ENCODE data around the gene UVRAG. TPM values are rescaled to one million over a fixed set of nuclear protein-coding genes. Genes with fewer than 3 reads are reported as not detected.

The UVRAG gene
- total and polyA plus RNA-seq, 10 donors = 13.8 to 80.8 (median 42.9) TPM

- Histone ChIP-seq H3K36me3 (peaks cover 0 to 32% (median 7%) of the 10 kb centered on the region in 6 donors), H3K27me3 (replicated peaks in 1 of 7) (no peaks in the 10 kb centered on the region), H3K27ac (no peak overlapping the region), H3K4me3 (no peak overlapping the region), H3K4me1 (peaks cover 0 to 25% (median 6%) of the 10 kb centered on the region in 6 donors), H3K9me3 (no peaks in the 10 kb centered on the region)
- intact Hi-C loops (cut with DNase I; ENCODE audit: low total_unique reads) = no loop called here
- TF ChIP-seq POLR2AphosphoS5 (IDR thresholded peaks at IDR 0.05) = no peak
- no peak for TF ChIP-seq POLR2A (IDR thresholded peaks at IDR 0.05)
- no peak for TF ChIP-seq CTCF (IDR thresholded peaks at IDR 0.05 in 8 of 11, conservative IDR thresholded peaks at IDR 0.05 in 3 of 11)
- no peak for DNase-seq
- 91 to 96% (median 95%) methylated on average over 1 of the region's 1 CpG for WGBS, 5 donors
Measured at GRCh38 chr11:75916882-75917281, 101.9 kb downstream of the UVRAG start.

GRCh38 chr11:75918331-75918730 lies 103.3 kb downstream of the UVRAG start:
- WGBS, 5 donors = 94 to 99% (median 95%) methylated on average over 7 of the region's 7 CpGs
- intact Hi-C loops (cut with DNase I; ENCODE audit: low total_unique reads) = no loop called here
- H3K36me3 ChIP-seq = peaks cover 0 to 18% (median 3%) of the 10 kb centered on the region in 6 donors

GRCh38 chr11:75919525-75919924 lies 104.5 kb downstream of the UVRAG start:
- H3K36me3 ChIP-seq = peaks cover 0 to 6% (median 0%) of the 10 kb centered on the region in 6 donors
- WGBS, 5 donors = 66 to 72% (median 70%) methylated on average over 2 of the region's 2 CpGs
- peaks cover 0 to 27% (median 6%) of the 10 kb centered on the region in 6 donors for H3K4me1 ChIP-seq
- no peak overlapping the region for H3K4me3 ChIP-seq
- H3K27me3 ChIP-seq (replicated peaks in 1 of 7) = no peaks in the 10 kb centered on the region
- H3K9me3 ChIP-seq = no peaks in the 10 kb centered on the region
- no peak for DNase-seq
- intact Hi-C loops (cut with DNase I; ENCODE audit: low total_unique reads) = no loop called here
- TF ChIP-seq POLR2A (IDR thresholded peaks at IDR 0.05) (no peak), CTCF (IDR thresholded peaks at IDR 0.05 in 8 of 11, conservative IDR thresholded peaks at IDR 0.05 in 3 of 11) (no peak), POLR2AphosphoS5 (IDR thresholded peaks at IDR 0.05) (no peak)
- peak overlapping the region in 2 of 8 donors; percentile 5 to 8 for H3K27ac ChIP-seq

More at GRCh38 chr11:75918331-75918730, 103.3 kb downstream of the UVRAG start:
- H3K27ac ChIP-seq = no peak overlapping the region
- H3K4me3 ChIP-seq = no peak overlapping the region
- H3K9me3 ChIP-seq = no peaks in the 10 kb centered on the region
- no peak for TF ChIP-seq POLR2AphosphoS5 (IDR thresholded peaks at IDR 0.05)
- no peak for TF ChIP-seq CTCF (IDR thresholded peaks at IDR 0.05 in 8 of 11, conservative IDR thresholded peaks at IDR 0.05 in 3 of 11)
- no peak for TF ChIP-seq POLR2A (IDR thresholded peaks at IDR 0.05)
- DNase-seq = no peak
- H3K4me1 ChIP-seq = peaks cover 0 to 26% (median 6%) of the 10 kb centered on the region in 6 donors
- H3K27me3 ChIP-seq (replicated peaks in 1 of 7) = no peaks in the 10 kb centered on the region

- peaks cover 0 to 5% (median 0%) of the 10 kb centered on the region in 6 donors for H3K36me3 ChIP-seq
- H3K4me3 ChIP-seq = no peak overlapping the region
- H3K9me3 ChIP-seq = no peaks in the 10 kb centered on the region
- H3K27me3 ChIP-seq (replicated peaks in 1 of 7) = no peaks in the 10 kb centered on the region
- 95 to 98% (median 98%) methylated on average over 1 of the region's 1 CpG for WGBS, 5 donors
- peaks cover 0 to 40% (median 10%) of the 10 kb centered on the region in 6 donors for H3K4me1 ChIP-seq
- no peak for DNase-seq
- H3K27ac ChIP-seq = no peak overlapping the region
- intact Hi-C loops (cut with DNase I; ENCODE audit: low total_unique reads) = no loop called here
- no peak for TF ChIP-seq CTCF (IDR thresholded peaks at IDR 0.05 in 8 of 11, conservative IDR thresholded peaks at IDR 0.05 in 3 of 11)
Measured at GRCh38 chr11:75920848-75921247, 105.8 kb downstream of the UVRAG start.

Data from spleen (tissue), 11 donors.